HG03521 (cell line): ENCODE data around the gene MANBA.

ENCODE experiments used
- ATAC-seq: cut with Tn5 transposase; IDR thresholded peaks from one replicate; pipeline ENCODE4 v1.9.1; 2021; ENCODE audit warnings: mild to moderate bottlenecking, moderate library complexity; ENCODE audit not compliant: unreplicated experiment

Gene MANBA

GRCh38 chr4:102598762-102599374 lies 161.9 kb downstream of the MANBA start:
- ATAC-seq = peak; percentile 38

GRCh38 chr4:102598086-102598761 lies 162.5 kb downstream of the MANBA start:
- ATAC-seq = peak; percentile 68

GRCh38 chr4:102596532-102596931 lies 164.2 kb downstream of the MANBA start:
- no peak for ATAC-seq

- ATAC-seq = no peak
Measured at GRCh38 chr4:102594000-102594399, 166.8 kb downstream of the MANBA start.

GRCh38 chr4:102593147-102593546 lies 167.6 kb downstream of the MANBA start:
- ATAC-seq = no peak

- ATAC-seq = no peak
Measured at GRCh38 chr4:102592256-102592655, 168.5 kb downstream of the MANBA start.

- ATAC-seq = no peak
Measured at GRCh38 chr4:102589743-102590142, 171.0 kb downstream of the MANBA start.

GRCh38 chr4:102586644-102587021 lies 174.1 kb downstream of the MANBA start:
- no peak for ATAC-seq

GRCh38 chr4:102586002-102586643 lies 174.6 kb downstream of the MANBA start:
- no peak for ATAC-seq

- ATAC-seq = no peak
Measured at GRCh38 chr4:102585329-102585728, 175.4 kb downstream of the MANBA start.

- no peak for ATAC-seq
Measured at GRCh38 chr4:102584091-102584490, 176.7 kb downstream of the MANBA start.
